Keratinocyte (primary cell): ENCODE data around the gene KRTAP10-8.

ENCODE experiments used
- CTCF ChIP-seq, 3 experiments: IDR thresholded peaks in 1 of 3; conservative IDR thresholded peaks in 1 of 3; optimal IDR thresholded peaks in 1 of 3; 2 replicates in 2 of 3; 3 replicates in 1 of 3; pipeline versions ENCODE3 to v1.5.1; 2011; ENCODE audit warnings: low read length in 3 of 3, mild to moderate bottlenecking in 3 of 3, moderate library complexity in 2 of 3, control low read depth in 1 of 3, inconsistent platforms in 1 of 3; ENCODE audit not compliant: insufficient read depth in 2 of 3; ENCODE audit errors: extremely low read depth in 1 of 3
- EZH2 ChIP-seq: IDR thresholded peaks from one replicate; pipeline ENCODE4 v1.6.1; 2012; ENCODE audit warnings: inconsistent platforms, mild to moderate bottlenecking, low read length, moderate library complexity

DNA sequence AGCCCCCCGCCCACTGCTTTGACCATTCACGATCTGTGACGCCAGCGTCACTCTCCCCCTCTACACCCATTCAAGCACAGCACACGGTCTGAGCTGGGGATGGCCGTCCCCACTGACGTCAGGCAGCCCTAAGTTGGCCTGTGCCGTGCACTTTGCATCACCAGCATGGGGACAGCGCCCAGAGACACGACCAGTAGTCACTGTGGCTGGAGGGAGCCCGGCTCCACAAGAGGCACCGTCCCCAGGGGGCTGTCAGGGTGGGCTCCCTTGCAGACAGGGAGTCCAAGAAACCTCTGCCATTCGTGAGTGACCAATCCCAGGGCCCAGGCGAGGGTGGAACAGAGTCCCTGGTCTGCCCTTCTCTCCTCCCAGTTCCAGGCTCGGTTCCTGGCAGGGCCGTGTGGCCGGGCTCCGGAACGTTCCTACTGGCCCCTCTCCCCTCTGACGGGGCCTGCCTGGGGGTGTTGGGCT, 2.3 kb downstream of the KRTAP10-8 start:
- no peak for TF ChIP-seq CTCF (optimal IDR thresholded peaks at IDR 0.05 in 1 of 3, IDR thresholded peaks at IDR 0.05 in 1 of 3, conservative IDR thresholded peaks at IDR 0.05 in 1 of 3; ENCODE audit: extremely low read depth in 1 of 3, insufficient read depth in 2 of 3, low read length in 3 of 3)
- TF ChIP-seq EZH2, result no peak
